ENCODE results near the gene GCK.

- no peak for TF ChIP-seq CTCF (IDR thresholded peaks at IDR 0.05)
- no peak for TF ChIP-seq POLR2AphosphoS5 (IDR thresholded peaks at IDR 0.05)
Observed at GRCh38 chr7:44231088-44231487, 41.8 kb upstream of the GCK start.

All from sigmoid colon (tissue), 4 donors.